Kidney tubule cell (primary cell): Measurements from ENCODE around the gene RELN.
"Not testable (repeated sequence)": the region's sequence is repeated elsewhere in the genome, so short reads cannot be mapped to it uniquely, and the experiment has no call there.

Experiments used
- DNase-seq: peaks from one replicate; pipeline ENCODE4 v3.0.0-alpha.2; 2018; ENCODE audit warnings: low spot score

The RELN gene

DNA sequence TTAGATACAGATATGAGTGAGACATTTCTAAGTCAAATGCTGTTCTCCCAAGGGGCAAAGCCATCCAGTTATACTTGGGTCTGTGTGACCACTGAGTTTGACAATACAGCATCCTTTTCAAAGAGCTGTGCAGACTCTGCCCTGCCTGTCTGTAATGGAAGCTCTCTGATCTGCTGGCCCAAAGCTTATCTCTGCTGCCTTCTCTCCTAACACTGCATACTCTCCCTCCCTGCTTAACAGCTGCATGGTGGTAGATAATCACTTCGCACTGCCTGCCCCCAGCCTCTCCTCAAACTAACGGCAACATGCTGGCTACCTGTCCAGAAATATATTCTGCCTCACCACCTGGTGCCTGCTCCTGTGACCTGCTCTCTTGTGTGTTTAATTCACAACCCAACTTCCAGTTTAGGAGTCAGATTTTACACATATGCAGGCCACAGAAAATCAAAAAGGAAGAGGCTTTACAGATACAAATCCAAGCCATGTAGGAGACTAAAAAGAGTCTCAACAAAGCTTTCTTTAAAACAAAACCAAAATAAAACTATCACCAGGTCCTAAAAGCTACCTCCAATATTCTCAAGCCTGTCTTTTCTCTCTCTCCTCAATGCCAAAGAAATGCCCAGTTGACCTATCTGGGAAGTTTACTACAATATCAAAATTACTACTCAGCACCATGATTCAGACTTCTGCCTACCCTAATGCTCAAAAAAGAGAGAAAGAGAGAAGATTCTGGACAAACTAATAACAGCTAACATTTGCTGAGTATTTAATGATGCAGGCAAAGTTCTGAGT lies 145.6 kb downstream of the RELN start:
- DNase-seq, result no peak

DNA sequence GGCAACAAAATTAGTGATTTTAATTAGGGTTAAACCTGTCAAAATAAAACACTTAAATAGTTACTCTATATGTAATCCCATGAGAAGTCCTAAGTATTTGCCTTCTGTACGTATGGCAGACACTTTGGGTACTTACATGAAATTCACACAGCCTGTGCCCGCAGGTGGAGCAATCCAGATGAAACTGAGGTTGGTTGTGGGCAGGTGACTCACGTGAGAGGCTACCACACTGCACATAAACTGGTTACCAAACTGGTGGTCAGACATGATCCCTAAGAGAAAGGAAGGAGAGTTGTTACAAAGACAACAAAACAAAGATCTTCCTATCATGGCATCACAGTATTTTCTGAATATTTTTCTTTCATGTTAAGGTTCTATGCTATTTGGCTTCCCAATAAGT lies 156.1 kb downstream of the RELN start:
- peak; percentile 16 for DNase-seq

DNA sequence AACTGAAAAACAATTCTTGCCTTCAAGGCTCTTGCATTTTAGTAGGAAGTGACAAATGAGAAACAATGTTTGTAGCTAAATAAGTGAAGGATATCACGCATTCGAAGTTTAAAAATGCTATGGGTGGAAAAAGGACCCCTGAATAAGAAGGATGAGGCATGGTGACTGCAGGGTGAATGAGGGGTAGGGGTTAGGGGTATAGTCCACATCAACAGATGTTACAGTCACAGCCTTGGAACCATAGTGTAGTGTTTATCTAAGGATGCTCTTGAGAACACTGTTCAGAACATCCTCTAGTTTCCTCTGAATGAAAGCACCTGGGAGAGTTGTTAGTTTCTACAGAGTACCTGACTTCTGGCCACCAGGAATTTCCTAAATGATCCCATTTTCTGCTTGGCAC lies 157.0 kb downstream of the RELN start:
- no peak for DNase-seq

DNA sequence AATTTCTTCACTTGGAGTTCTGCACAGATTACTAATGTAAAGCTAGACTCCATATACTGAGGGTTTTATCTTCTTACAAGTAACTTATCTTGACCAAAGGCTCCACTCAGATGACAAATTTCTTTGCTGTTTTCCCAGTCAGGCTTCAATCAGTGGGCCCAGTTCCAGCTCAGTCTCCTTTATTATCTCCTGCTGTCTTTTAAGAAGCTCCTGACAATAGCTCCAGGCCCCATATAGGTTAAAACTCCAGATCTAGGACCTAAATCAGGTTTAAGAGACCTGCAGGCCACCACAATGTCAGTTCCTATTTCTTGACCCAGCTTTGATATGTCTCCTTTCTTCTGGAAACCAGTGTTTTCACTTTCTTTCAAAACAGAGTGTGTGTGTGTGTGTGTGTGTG lies 165.2 kb downstream of the RELN start:
- no peak for DNase-seq

DNA sequence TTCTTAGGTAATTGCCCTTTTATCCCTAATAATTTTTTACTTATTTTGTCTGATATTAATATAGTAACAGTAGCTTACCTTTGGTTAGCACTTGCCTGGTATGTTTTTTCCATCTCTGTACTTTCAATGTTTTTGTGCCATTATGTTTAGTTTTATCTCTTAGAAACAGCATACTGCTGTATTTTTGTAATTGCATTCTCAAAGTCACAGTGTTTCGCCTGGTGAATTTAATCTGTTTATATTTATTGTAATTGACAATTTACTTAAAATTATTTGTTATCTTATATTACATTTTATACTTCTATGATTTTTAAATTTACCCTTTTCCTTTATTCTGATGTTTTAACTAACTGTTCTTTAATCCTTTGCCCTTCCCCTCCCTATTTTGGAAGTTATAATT lies 166.4 kb downstream of the RELN start:
- no peak for DNase-seq

DNA sequence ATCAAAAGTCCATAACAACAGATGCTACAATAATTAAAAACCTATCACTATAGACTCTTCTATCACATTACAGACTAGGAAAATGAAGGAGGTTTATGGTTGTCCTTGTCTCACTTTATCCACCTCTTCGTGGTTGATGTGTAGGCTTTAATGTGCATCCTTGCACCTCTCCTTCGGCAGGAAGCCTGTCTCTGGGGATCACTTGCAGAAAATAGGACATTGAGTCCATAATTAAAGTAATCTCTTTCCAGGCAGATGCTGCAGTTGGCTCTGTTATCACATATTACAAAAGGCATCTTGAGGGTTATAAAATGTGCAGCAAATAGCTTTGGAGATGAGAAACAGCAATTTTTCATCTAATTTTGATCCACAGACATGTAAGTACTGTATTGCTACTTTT lies 168.4 kb downstream of the RELN start:
- DNase-seq, result no peak

DNA sequence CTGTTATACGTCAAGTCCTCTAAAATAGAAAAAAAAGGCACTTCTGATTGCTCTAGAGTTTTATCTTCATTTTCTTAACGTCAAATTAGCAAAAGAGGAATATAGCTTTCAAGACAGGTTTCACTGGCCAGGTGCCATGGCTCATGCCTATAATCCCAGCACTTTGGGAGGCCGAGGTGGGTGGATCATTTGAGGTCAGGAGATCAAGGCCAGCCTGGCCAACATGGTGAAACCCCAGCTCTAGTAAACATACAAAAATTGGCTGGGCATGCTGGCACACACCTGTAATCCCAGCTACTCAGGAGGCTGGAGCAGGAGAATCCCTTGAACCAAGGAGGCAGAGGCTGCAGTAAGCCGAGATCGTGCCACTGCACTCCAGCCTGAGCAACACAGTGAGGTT lies 173.5 kb downstream of the RELN start:
- DNase-seq, result not testable (repeated sequence)

DNA sequence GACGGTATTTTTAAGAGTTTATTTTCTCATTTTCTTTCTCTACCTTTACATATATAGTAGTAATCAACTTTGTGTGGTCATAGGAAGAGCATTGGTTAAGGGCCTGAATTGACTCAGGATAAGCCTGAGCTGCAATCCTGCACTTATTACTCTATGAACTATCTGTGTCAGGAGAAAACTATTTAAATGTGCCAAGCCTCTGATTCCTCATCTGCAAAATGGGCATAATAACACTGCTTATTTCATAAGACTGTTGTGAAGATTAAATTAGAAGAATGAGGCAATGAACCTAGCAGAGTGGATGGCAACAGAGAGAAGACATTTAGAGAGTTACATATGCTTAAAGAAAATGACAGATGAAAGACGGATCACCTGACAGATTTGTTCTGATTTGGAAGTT lies 175.5 kb downstream of the RELN start:
- no peak for DNase-seq

DNA sequence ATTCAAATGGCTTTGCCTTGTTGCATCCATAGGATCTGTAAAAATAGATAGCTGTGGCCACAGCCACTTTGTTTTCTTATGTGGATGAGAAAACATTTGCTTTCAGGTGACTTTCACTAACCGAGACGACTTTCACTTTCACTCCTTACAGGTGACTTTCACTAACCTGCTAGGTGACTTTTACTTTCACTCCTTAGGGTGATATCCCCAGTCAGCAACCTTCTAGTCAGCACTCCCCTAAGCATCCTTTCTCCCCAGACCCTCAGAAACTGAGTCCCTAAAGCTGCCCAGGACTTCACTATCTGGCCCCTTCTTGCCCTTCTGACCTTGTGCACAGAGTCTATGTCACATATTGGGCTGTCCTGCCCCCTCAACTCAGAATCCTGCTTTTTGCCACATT lies 177.5 kb downstream of the RELN start:
- peak; percentile 30 for DNase-seq

DNA sequence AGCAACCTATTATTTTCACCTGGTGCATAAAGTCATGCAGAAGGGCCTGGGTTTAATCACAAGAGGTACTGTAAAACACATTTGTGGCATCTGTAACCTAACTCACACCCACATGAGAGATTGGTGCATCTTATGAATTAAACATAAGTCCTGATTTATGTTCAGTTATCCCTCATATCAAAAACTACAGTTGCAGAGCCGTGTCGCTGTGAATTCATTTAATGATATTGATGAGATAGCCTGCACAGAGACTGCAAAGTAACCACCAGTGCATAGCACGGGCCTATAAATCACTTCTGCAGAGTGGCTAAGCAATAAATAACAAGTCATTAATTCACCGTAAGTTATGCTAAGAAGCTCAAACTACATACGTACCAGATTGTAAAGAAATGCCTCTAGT lies 178.2 kb downstream of the RELN start:
- no peak for DNase-seq

DNA sequence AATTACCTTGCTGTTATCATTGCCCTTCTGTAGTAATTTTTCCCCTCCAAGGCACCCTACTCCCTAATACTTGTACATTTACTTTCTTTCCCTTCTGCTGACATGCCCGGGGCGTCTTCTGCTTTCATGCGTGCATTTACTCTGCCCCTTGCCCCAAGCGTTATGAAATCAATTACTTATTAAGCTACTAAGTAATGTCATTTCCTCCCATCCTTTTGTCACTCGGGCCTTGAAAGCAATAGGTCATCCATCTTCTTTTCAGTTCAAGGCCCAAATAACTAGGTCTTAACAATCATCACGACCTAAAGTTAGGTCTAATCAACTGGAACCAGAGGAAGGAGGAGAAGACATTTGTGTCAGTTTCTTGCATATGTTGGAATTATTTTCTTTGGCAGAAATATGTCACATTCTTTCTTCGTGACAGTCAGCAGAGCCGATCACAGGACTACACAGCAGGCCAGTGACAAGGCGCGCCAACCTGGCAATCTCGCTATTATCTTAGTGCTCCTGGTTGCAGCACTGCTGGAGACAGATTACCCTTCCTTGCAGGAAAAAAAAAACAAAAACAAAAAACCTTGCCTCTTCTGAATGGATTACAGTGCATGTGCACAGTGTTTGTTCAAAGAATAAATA lies 179.2 kb downstream of the RELN start:
- peak; percentile 83 for DNase-seq

DNA sequence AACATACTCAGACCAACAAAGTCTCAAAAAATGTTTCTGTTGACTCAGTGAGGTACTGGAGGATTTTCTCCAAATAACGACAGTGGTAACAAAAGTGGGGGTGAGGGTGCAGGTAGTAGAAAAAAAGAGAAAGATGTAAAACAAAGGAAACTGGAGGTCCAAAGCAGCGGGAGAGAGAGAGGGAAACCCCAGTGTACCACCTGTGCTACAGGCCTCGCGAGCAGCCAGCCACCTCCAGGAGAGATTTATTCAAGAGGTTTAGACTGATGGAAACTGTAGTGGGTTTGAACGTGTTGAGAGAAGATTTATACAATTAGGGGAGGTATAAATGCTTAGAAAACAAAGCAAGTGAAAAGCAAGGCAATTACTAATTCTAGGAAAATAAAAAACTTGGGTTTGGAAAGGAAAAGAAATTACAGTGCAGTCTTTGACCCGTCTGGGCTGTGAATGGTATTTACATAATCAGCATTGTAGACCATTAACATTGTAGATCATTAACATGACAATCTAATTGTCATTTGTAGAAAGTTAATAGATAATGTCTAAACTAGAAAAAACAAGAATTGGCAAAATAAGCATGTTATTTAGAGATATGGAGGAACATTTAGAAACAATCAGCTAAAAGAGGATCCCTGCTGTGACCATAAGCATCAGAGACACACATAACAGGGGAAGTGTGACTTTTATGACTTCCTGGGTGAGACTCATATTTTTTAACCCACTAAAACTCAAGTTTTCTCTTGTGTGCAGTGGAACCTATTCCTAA lies 180.0 kb downstream of the RELN start:
- DNase-seq, result no peak

DNA sequence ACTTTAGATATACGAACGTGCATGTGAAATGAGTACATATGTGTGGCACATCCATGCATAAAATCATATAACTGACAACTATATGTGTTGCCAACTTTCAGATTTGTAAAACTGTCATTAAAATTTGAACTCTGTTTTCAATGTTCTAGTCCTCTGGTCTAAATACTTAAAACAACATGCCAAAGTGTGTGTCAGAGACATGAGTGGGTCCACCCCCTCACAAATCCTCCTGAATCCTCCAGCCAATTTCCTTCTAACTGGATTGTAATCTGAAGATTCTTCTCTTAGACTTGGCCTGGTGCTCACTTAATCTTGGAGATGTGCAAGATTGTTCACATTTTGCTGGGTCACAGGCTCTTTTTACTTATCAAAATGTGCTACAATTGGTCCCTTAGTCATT lies 184.1 kb downstream of the RELN start:
- DNase-seq, result no peak

DNA sequence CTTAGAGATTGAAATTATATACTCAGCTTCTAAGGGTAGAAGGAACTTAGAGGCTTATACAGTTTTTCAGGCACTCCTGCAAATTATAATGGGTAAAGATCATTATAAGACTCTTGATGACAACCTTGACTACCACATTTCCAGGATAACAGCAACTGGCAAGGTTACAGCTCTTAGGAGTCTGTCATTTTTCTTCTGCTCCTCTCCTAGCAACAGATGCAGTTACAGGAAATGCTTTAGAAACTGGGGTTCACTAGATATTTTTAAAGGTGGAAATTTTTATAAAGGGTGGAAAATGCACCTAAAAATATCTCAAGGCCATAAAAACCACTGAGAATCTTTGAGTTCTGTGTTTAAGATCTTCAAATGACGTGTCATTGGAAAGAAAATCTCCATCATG lies 185.8 kb downstream of the RELN start:
- DNase-seq, result no peak

DNA sequence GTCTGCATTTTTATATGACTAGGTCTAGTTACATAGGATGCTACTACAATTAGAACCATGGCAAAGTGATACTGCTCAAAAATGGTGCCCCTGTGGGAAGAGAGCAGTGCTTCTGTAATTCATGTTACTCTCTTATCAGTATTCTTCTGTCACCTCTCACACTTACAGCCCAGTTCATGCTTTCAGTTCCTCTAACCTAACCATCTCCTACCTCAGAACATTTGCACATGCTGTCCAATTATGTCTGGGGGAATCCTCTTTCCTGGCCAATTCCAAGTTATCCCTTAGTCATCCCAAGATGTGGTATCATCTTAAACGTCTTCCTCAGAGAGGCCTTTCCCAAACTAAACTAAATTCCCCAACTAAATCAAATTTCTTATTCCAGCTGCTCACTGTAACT lies 190.2 kb downstream of the RELN start:
- no peak for DNase-seq

DNA sequence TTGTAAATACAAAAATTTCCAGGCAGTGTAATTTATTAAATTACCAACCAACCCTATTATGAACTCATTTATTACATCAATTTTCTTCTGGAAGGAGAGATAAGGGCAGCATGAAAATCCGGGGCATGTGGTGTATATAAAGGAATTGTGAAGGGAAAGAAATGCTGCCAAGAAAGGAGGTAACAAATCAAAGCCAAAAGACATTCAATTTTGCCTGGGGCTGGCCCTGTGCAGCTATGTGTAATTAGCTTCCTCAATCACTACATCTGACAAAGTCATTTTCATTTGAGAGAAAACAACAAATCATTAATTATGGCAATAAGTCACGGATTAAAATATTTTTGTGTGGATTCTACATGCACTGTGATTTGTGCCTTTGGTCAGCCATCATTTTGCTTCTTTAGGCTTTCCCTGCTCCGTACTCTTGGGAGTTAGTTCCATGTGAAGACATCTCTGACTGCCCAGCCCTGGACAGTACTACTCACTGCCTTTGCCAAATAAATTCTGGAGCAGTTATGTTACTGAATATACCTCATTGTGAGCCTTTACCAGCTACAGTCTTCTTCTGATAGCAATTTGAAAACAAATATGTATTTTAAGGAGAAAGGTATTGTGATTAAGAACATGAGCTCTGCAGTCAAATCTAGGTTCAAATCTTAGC lies 191.7 kb downstream of the RELN start:
- no peak for DNase-seq

DNA sequence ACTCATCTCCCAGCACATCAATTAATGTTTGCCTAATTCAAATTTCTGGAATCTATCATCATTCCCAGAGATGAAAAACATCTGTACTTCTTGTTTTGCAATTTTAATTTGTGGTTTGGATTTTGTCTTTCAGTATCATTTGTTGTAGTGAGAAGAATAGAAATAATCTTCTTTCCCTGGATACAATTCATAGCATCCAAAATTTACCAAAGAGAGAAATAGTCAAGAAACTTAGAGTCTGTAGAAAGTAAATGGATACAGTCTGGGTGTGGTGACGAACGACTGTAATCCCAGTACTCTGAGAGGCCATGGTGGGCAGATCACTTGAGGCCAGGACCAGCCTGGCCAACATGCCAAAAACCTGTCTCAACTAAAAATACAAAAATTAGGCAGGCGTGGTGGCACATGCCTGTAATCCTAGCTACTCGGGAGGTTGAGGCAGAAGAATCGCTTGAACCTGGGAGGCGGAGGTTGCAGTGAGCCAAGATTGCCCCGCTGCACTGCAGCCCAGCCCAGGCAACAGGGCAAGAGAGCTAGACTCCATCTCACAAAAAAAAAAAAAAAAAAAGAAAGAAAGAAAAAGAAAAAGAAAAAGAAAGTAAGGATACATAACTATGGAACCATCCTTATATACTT lies 193.0 kb downstream of the RELN start:
- DNase-seq, result no peak

DNA sequence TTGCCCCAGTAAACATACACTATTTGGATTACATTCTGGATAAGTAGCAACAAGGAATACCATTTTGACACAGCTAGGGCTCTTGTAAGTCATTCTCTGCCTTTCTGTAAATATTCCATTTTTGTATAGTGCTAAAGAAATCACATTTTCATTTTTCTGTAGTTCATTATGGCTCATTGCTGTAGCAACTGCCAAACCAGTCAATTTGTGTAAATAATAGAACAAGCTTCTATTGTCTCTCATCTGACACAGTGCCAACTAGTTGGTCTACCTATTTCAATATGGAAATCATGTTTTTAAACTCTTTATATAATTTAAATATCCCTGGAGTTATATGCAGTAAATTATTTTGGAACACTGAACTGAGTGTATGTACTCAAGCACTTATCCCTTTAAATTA lies 193.7 kb downstream of the RELN start:
- no peak for DNase-seq

DNA sequence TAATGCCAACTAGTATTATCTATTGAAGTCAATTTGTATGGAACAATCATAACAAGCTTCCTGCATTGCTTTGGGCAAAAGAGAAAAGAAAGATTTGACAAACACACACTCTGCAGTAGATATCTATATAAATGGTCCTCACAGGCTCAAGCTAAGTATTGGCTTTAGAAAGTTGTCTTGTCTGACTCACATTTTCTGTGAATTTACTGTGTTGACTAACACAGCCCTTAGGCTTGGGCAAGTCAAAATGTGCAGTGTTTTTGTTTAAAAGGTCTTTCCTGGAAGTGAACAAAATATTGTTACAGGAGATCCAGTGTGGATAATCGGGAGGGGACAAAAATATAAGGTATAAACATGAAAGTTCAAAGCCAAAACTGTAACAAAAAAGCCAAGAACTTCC lies 194.4 kb downstream of the RELN start:
- DNase-seq, result no peak

DNA sequence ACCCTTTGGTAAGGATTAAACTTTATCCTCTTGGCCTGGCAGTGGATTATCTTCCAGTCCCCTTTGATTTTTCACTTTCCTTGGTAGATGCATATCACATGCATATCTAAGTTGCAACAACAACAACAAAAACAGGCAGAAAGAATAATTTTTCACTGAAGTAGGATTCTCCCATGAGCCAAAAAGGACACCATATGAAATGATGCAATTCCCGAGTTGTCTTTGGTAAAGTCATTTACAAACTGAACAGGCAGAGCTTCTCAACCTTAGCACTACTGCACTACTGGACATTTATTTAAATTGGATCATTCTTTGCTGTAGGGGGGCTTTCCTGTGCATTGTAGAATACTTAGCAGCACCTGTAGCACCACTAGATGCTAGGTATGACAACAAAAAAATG lies 195.0 kb downstream of the RELN start:
- DNase-seq, result no peak

DNA sequence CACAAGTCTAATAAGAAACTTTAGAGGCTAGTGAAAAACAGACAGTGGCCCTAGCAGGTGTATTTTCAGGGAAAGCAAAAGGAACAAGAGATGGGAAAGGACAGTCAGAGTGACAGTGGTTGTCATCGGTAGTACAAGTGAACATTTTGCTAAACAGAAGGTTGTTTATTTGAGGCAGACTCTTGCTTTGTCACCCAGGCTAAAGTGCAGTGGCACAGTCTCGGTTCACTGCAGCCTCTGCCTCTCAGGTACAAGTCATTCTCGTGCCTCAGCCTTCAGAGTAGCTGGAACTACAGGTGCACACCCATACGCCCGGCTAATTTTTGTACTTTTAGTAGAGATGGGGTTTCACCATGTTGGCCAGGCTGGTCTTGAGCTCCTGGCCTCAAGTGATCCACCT lies 195.8 kb downstream of the RELN start:
- no peak for DNase-seq

DNA sequence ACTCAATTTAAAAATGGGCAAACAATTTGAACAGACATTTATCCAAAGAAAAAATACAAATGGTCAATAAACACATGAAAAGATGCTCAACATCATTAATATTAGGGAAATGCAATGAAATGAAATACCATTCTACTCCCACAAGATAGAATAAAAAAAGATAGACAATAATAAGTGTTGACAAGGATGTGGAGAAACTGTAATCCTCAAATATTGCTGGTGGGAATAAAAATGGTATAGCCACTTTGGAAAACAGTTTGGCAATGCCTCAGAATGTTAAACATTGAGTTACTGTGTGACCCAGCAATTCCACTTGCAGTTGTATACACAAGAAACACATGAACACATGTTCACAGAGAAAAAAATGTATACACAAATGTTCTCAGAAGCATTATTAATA lies 197.6 kb downstream of the RELN start:
- no peak for DNase-seq
